Measurements from ENCODE around the gene MAD1L1. TPM values are rescaled to one million over a fixed set of nuclear protein-coding genes. Genes with fewer than 3 reads are reported as not detected.

Gene MAD1L1
- total and polyA plus RNA-seq, 2 of the 4 experiments (the other 2 are of a cell fraction) = 29.0 to 40.9 TPM

DNA sequence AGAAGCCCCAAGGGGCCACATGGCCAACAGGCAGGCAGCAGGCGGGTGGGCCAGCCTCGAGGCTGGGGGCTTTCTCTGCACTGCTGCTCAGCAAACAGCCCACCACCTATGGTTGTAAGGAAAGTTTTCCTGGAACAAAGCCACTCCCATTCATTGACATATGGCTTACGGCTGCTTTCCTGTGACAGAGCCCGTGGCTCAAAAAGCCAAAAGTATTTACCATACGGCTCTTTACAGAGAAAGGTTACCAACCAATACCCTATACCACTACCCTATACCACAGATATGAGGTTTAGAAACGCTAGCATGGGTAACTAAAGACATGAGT lies 152.7 kb downstream of the MAD1L1 start:
- intact Hi-C loops (cut with micrococcal nuclease) = no loop called here
- Histone ChIP-seq H3K56ac (ENCODE audit: extremely low read depth, insufficient read depth, low read length) (no peak overlapping the region), H3K18ac (ENCODE audit: low read depth, low read length) (no peak overlapping the region), H3K9ac (ENCODE audit: low read depth, low read length) (no peak overlapping the region), H3K23ac (ENCODE audit: low read depth, low read length) (no peak overlapping the region), H3K4me1 (ENCODE audit: control insufficient read depth, insufficient read depth, low read length) (peaks cover 10% of the 10 kb centered on the region), H4K8ac (ENCODE audit: low read depth in 2 of 2, low read length in 2 of 2) (no peak overlapping the region), H3K9me3 (ENCODE audit: control insufficient read depth, insufficient read depth, low read length) (no peaks in the 10 kb centered on the region), H2AK9ac (replicated peaks; ENCODE audit: low read depth, low read length, poor library complexity) (no peak overlapping the region), H3K27ac (ENCODE audit: insufficient read depth, low read length) (no peak overlapping the region), H2BK5ac (ENCODE audit: low read depth, low read length, poor library complexity, severe bottlenecking) (no peak overlapping the region), H3K4me3 (ENCODE audit: insufficient read depth, low read depth, low read length) (no peak overlapping the region), H4K5ac (ENCODE audit: low read depth, low read length) (no peak overlapping the region), H3K79me1 (ENCODE audit: low read depth in 1 of 2, low read length in 2 of 2) (peaks cover 0 to 21% of the 10 kb centered on the region in 2 experiments; a peak in 2 of 4 replicates), H3K4ac (ENCODE audit: low read depth, low read length) (no peak overlapping the region), H2AFZ (replicated peaks; ENCODE audit: low read length, poor library complexity) (no peak overlapping the region), H2AK5ac (ENCODE audit: low read depth, low read length) (no peak overlapping the region), H3K4me2 (ENCODE audit: low read depth, low read length) (no peak overlapping the region), H3K9me1 (ENCODE audit: insufficient read depth, low read length) (peaks cover 13% of the 10 kb centered on the region), H3K14ac (replicated peaks; ENCODE audit: low read depth, low read length) (no peak overlapping the region), H2BK120ac (ENCODE audit: low read depth, low read length) (no peak overlapping the region), H2BK20ac (ENCODE audit: low read depth, low read length) (no peak overlapping the region), H4K20me1 (ENCODE audit: insufficient read depth, low read length) (no peaks in the 10 kb centered on the region), H3K27me3 (ENCODE audit: control insufficient read depth, insufficient read depth, low read length) (no peaks in the 10 kb centered on the region), H2BK15ac (ENCODE audit: low read depth, low read length) (no peak overlapping the region), H4K91ac (ENCODE audit: insufficient read depth, low read depth, low read length) (no peak overlapping the region), H3K36me3 (ENCODE audit: control insufficient read depth, insufficient read depth, low read length) (peaks cover 5% of the 10 kb centered on the region)
- no peak for TF ChIP-seq CEBPB (IDR thresholded peaks at IDR 0.05; ENCODE audit: low read depth, low read length)
- no peak for TF ChIP-seq RAD21 (IDR thresholded peaks at IDR 0.05; ENCODE audit: low read length)
- no peak for TF ChIP-seq SMC3 (IDR thresholded peaks at IDR 0.05; ENCODE audit: low read depth, low read length)
- no TSS peak for BruUV-seq (replicated peaks)
- dilution Hi-C loops (cut with HindIII; ENCODE audit: low sequenced_read_pairs, unreplicated experiment) = no loop called here
- ChIA-PET POLR2A (ENCODE audit: unreplicated experiment) (no interaction called here), CTCF (no interaction called here)
- ATAC-seq (ENCODE audit: low read depth) (no peak), DNase-seq (no peak)
- WGBS, 2 experiments (ENCODE audit: extremely low coverage in 2 of 2, insufficient read length in 1 of 2) = 89% methylated on average over 3 of the region's 6 CpGs; no CpG with 5 or more reads in 1 of the 2 experiments
- in situ Hi-C loops (cut with MboI; ENCODE audit: low sequenced_read_pairs) = no loop called here
